Osteoblast (primary cell): ENCODE results near the gene BID. TPM values are rescaled to one million over a fixed set of nuclear protein-coding genes. Genes with fewer than 3 reads are reported as not detected.
A peak's percentile ranks its signal among the peaks of the same experiment; 100 is the strongest.

Experiments used
- DNase-seq: peaks from one replicate; pipeline ENCODE4 v3.0.0; 2011; ENCODE audit warnings: low spot score, mixed read lengths; ENCODE audit not compliant: insufficient read length; ENCODE audit errors: missing footprints
- H2AFZ ChIP-seq: 2 replicates; pipeline ENCODE4 v1.6.0; 2011; ENCODE audit warnings: mild to moderate bottlenecking, low read length
- H3K27ac ChIP-seq: 2 replicates; pipeline ENCODE4 v1.5.1; 2011; ENCODE audit warnings: mild to moderate bottlenecking, low read depth, low read length, moderate library complexity
- H3K27me3 ChIP-seq: 2 replicates; pipeline ENCODE4 v1.6.0; 2012; ENCODE audit warnings: mild to moderate bottlenecking, control low read depth, inconsistent platforms, low read length, moderate library complexity; ENCODE audit not compliant: insufficient read depth
- H3K36me3 ChIP-seq: 2 replicates; pipeline ENCODE4 v1.5.1; 2011; ENCODE audit warnings: mild to moderate bottlenecking, low read length, control low read depth, moderate library complexity; ENCODE audit not compliant: insufficient read depth
- H3K4me1 ChIP-seq: 2 replicates; pipeline ENCODE4 v1.5.1; 2011; ENCODE audit warnings: mild to moderate bottlenecking, low read length, control low read depth, moderate library complexity; ENCODE audit not compliant: insufficient read depth
- H3K4me2 ChIP-seq: 2 replicates; pipeline ENCODE4 v1.6.0; 2011; ENCODE audit warnings: mild to moderate bottlenecking, low read length; ENCODE audit not compliant: insufficient read depth
- H3K4me3 ChIP-seq: fragments of 200-600 bp; sonication (generic); 3 replicates; pipeline ENCODE4 v1.5.1; 2012; ENCODE audit warnings: mild to moderate bottlenecking, low read length, inconsistent platforms; ENCODE audit not compliant: insufficient read depth
- H3K79me2 ChIP-seq: 2 replicates; pipeline ENCODE4 v1.6.0; 2012; ENCODE audit warnings: mild to moderate bottlenecking, low read length, control low read depth, inconsistent platforms; ENCODE audit not compliant: insufficient read depth
- H3K9me3 ChIP-seq: 2 replicates; pipeline ENCODE4 v1.5.1; 2011; ENCODE audit warnings: low read depth, low read length, control low read depth
- H4K20me1 ChIP-seq: 2 replicates; pipeline ENCODE4 v1.6.0; 2012; ENCODE audit warnings: mild to moderate bottlenecking, low read length, control low read depth; ENCODE audit not compliant: insufficient read depth
- CTCF ChIP-seq: IDR thresholded peaks from 2 replicates; pipeline ENCODE4 v1.5.1; 2011; ENCODE audit warnings: mild to moderate bottlenecking, low read depth, low read length, moderate library complexity; ENCODE audit errors: extremely low read depth
- total RNA-seq: library from RNA; depleted of rRNA; stranded (reverse); fragments of >200 nt; gene quantifications from 2 replicates; pipeline ENCODE4 v1.2.3, GENCODE V29; 2012

The BID gene
- total RNA-seq, 1 donor = 16.3 TPM

DNA sequence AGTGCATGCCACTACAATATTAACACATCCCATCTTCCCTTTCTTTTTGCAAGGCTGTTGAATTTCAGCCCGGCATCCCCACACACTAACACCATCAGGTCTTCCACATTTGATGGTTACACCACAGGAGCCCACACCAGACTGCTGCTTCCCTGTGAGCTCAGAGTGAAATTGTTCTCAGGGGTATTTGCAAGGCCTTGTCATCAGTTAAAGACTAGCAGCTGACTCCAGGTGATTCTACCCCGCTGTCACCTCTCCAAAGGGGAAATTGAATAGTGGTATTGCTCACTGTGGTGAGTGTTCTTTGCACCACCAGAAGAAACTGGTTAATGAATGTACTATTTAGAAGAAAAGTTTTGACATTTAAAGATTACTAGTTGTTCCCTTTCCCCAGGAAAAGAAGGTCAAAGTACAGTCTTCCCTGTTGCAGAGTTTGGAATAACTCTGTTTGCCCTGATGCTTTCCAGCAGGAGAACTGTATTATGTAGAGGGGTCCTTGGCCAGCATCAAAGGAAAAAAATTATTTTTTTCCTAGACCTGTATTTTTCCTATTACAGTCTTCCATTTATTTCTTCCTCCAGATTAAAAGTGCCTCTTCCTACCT lies 41.9 kb downstream of the BID start:
- H3K27me3 ChIP-seq = no peaks in the 10 kb centered on the region
- H2AFZ ChIP-seq = no peak overlapping the region
- no peaks in the 10 kb centered on the region for H3K9me3 ChIP-seq
- H3K4me1 ChIP-seq = peaks cover 23% of the 10 kb centered on the region
- TF ChIP-seq CTCF = no peak
- H3K4me3 ChIP-seq = no peak overlapping the region
- no peak overlapping the region for H3K4me2 ChIP-seq
- peaks cover 16% of the 10 kb centered on the region for H3K79me2 ChIP-seq
- H3K27ac ChIP-seq = no peak overlapping the region
- DNase-seq = no peak
- H3K36me3 ChIP-seq = peaks cover 63% of the 10 kb centered on the region
- no peaks in the 10 kb centered on the region for H4K20me1 ChIP-seq

DNA sequence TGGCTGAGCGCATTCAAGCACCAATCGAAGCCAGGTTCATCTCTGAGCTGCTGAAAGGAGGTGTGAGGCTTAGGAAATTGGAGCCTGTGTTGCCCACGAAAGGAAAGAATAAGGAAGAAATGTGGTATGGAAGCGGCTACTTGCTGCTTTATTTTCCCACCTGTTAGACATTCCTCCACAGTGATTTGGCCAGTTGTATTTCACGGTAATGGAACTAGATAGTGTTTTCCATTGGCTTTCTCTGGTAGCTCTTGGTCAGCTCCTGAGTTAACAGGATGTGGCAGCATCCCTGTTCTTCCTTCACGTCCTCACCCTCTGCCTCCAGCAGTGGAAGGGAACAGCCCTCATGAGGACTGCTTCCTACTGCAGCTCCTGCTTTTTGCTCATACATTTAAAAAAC lies 44.7 kb downstream of the BID start:
- Histone ChIP-seq H3K27ac (no peak overlapping the region), H3K27me3 (no peaks in the 10 kb centered on the region), H3K4me3 (no peak overlapping the region), H2AFZ (no peak overlapping the region), H3K4me1 (peaks cover 39% of the 10 kb centered on the region), H3K79me2 (peaks cover 31% of the 10 kb centered on the region), H3K4me2 (no peak overlapping the region), H3K9me3 (no peaks in the 10 kb centered on the region), H3K36me3 (peaks cover 59% of the 10 kb centered on the region), H4K20me1 (no peaks in the 10 kb centered on the region)
- DNase-seq = no peak
- no peak for TF ChIP-seq CTCF

GRCh38 chr22:17728786-17729185 lies 45.5 kb downstream of the BID start:
- H3K4me1 ChIP-seq = peaks cover 34% of the 10 kb centered on the region
- no peak overlapping the region for H3K4me2 ChIP-seq
- H3K4me3 ChIP-seq = no peak overlapping the region
- H3K9me3 ChIP-seq = no peaks in the 10 kb centered on the region
- no peak overlapping the region for H2AFZ ChIP-seq
- DNase-seq = no peak
- TF ChIP-seq CTCF = no peak
- no peaks in the 10 kb centered on the region for H3K27me3 ChIP-seq
- no peak overlapping the region for H3K27ac ChIP-seq
- no peaks in the 10 kb centered on the region for H4K20me1 ChIP-seq
- H3K36me3 ChIP-seq = peaks cover 58% of the 10 kb centered on the region
- H3K79me2 ChIP-seq = peaks cover 39% of the 10 kb centered on the region

- Histone ChIP-seq H3K9me3 (no peaks in the 10 kb centered on the region), H3K36me3 (peaks cover 48% of the 10 kb centered on the region), H3K4me1 (peaks cover 22% of the 10 kb centered on the region), H4K20me1 (no peaks in the 10 kb centered on the region), H3K27me3 (no peaks in the 10 kb centered on the region), H3K4me3 (no peak overlapping the region), H3K27ac (peak overlapping the region; percentile 59), H3K4me2 (peak overlapping the region; percentile 21), H3K79me2 (peaks cover 52% of the 10 kb centered on the region), H2AFZ (no peak overlapping the region)
- no peak for TF ChIP-seq CTCF
- DNase-seq = no peak
Observed at GRCh38 chr22:17726928-17727897, 47.1 kb downstream of the BID start.
